GM21619 (cell line): ENCODE results near the gene SH3RF2.
"Not testable (repeated sequence)": the region's sequence is repeated elsewhere in the genome, so short reads cannot be mapped to it uniquely, and the experiment has no call there.

Experiments
- ATAC-seq: cut with Tn5 transposase; IDR thresholded peaks from one replicate; pipeline ENCODE4 v1.9.1; 2021; ENCODE audit not compliant: unreplicated experiment

Gene SH3RF2

DNA sequence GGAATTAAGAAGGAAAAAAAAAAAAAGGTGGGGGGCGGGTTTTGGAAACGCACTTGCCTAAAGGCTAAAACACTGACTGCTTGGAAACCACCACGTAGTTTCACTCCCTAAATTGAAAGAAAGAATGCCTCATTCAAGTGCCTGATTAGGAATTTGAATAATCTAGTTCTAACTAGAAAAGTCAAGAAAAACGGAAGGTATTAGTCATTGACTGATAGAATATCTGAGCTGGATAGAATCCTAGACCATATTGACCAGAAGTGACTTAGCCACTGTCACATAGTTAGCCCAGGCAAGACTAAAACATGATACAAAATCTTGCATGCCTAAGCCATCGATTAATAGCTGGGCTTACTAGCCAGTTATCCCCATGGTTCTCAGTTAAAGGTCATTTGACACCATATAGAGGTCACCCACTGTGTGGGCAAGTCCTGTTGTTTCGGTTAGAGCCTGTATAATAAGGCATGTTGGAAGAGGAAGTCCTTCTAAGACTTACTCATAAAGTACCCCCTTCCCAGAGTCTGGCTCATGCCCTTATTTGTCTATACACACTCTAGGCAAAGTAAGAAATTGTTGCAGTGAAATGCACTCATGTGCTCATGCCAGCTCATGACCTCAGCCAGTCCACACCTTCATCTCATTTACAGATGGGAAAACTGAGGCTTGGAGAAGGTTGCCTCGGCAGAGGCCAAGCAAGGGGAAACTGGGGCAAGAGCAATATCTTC, 40.2 kb downstream of the SH3RF2 start:
- ATAC-seq, result peak; percentile 82

DNA sequence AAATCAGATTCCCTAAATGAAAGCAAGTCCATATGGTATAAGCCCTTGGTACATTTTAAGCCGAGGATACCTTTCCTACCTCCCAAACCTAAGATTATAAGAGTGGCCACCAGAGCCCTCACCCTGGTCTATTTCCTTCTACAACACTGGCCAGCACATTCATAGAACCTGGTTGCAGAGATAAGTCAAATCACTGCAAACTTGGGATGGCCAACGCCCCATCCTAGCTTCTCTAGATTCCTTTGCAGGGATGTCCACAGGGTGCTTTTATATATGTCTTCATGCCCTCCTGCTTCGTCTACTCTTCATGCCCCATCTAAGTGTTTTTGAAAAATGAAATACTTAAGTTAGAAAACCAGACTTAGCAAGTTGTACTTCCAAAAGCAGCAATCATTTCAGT, 41.8 kb downstream of the SH3RF2 start:
- no peak for ATAC-seq

DNA sequence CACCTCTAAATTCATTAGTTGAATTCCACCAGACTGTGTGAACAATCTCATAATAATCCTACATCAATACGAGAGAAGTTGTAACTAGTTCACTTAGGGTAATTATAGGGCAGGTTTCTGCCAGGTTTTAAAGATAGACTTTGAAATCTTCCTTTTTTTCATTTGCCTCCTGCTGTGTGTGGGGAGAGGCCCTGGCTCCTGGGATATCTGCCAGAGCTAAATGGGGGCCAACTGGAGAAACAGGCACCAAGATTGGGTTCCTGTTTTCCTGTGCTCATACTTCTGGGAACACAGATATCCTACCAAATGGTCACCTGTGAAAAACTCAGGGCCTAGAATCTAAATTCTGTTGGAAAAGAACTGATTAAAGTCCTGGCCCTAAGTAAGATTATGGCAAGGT, 42.3 kb downstream of the SH3RF2 start:
- ATAC-seq, result no peak

DNA sequence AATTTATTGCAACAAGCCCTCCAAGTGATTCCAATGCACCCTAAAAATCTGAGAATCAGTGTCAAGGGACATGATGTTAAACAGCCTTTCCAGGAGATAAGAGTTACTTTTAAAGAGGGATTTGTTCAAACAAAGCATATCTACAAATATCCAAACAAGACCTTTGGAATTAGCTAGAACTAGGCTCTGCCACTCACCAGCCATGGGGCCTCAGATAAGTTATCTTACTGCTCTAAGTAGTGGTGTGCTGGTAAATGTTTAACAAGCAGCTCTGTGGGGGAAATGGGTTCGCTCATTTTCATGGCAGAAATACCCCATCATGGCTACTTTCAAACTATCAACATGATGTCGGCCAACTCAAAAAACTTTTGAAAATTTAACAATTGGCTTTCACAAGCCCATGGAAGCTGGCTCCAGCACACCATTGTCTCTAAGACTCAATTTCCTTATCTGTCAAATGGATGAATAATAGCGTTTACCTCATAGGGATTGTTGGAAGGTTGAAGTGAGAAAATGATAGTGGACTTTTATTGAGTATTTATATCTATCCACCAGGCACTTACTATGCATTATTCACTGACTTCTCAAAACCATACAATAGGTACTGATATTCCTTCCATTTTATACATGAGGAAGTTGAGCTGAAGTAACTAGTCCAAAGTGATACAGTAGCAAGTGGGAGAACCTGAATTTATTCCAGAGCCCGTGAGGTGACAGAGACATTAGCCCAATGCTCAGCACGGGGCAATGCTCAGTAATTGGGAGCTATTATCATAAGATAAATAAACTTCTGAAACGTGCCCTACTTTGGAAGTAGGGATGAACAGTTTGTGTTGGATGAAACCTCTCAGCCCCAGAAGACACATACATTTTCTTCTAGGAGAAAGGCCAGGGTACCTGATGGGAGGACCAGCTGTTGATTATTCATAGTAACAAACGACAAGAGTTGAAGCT, 43.2 kb downstream of the SH3RF2 start:
- no peak for ATAC-seq

DNA sequence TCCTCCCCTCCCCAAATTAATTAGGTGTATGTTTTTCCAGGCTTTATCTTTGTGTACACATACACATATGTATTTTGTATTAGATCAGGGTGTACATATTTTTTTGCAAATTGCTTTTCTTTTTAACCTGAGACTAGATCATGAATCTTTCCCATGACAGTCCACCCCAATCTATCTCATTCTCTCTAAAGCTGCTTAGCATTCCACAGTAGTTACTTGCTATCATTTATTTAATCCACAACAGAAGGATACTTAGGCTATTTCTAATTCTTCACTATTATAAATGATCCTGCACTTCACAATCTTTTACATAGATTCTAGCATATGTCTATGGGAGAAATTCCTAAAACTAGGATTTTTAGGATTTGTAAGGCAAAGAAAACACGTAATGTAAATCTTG, 43.9 kb downstream of the SH3RF2 start:
- ATAC-seq, result no peak

DNA sequence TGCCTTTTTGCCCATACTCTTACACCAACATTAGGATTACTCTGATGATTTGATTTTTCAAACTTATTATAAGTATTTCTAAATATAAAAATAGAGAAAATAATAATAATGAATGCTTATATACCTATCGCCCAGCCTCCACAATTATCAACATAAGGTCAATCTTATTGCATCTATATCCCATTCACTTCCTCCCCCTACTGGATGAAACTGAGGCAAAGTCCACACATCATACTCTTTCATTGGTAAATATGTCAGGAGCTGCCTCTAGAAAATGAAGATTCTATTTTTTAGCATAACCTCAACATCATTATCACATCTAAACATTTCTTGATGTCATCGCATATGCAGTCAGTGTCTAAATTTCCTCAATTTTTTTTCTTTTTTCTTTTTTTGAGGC, 44.3 kb downstream of the SH3RF2 start:
- no peak for ATAC-seq

DNA sequence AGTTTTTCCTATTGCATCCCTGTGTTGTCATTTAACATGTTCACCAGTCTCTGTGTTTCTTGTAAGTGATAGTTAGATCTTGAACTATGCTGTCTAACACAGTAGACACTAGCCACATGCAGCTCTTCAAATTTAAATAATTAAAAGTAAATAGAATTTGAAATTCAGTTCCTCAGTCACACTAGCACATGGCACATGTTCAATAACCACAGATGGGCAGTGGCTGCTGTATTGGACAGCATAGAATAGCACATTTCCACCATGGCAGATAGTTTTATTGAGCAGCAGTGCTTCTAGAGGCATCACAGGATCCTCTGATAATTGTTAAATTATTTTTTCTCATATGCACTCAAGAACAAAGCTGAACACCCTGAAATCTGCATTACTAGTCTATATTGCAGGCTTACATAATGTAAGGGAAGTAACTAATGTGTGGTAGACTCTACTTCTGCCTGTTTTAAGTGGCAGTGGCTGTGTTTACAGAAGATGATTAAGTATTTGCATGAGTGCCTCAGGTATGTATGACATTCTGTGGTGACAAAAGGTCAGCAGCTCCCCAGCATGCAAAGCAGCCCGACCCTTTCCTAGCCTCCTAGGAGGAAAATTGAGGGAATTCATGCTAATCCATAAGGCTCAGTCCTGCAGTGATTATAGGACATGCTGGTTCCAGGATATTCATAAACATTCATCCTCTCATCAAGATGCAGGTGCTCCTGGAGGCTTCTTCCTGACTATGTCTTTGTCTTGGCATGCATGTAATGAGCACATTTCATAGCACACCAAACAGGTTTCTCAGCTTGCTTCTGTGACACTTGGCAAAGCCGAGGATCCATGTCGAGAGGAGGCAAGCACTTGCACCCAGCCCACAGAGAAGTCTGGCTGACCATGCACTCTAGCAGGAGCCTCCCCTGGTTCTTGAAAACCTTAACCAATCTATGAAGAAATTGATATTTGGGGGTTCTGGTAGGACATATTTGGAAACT, 45.5 kb downstream of the SH3RF2 start:
- ATAC-seq, result no peak

DNA sequence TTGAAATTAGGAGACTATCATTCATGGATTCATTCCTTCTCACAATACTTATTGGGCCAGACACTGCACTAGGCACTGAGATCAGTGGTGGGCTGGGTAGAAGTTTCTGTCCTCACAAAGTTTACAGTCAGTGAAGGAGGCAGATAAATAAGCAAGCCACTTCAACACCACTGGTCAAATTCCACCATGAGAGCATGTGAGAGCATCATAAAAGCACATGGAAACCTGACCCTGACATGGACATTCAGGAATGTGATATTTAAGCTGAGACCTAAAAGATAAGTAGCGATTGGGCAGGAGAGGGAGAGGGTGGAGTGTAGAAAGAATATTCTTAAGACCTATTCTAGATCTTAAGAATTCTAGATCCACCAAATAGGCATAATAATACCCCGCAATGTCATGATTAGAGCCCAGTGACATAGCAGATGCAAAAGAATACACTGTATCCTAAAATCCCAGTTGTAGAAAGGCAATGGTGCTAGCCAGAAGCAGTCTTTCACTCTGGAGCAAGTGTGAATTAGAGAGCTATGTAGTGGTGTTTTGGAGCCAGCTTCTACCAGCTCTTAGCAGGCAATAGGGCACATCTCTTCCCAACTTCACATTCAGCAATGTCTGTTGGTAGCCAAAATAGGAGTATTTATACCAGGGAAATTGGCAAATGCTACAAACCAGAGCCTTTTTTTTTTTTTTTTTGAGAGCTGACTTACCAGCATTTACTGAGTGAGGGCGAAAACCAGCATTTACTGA, 46.4 kb downstream of the SH3RF2 start:
- ATAC-seq, result no peak

DNA sequence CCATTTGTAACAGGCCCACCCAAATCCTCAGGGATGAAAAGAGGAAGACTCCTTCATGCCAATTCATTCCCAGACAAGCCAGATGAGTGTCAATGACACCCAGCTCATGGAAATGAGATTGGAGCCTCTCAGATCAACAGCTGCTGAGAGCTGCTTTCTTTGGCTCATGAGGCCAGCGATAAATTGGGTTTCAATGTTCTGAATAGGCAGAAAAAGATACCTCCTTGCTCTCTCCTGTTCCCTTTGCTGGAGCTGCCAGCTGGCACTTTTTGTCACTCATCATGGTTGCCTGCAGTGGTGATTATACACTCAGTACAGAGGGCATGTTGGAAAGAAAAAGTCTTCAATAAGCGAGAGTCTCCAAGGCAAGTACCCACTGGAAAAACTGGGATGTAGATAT, 47.1 kb downstream of the SH3RF2 start:
- no peak for ATAC-seq

DNA sequence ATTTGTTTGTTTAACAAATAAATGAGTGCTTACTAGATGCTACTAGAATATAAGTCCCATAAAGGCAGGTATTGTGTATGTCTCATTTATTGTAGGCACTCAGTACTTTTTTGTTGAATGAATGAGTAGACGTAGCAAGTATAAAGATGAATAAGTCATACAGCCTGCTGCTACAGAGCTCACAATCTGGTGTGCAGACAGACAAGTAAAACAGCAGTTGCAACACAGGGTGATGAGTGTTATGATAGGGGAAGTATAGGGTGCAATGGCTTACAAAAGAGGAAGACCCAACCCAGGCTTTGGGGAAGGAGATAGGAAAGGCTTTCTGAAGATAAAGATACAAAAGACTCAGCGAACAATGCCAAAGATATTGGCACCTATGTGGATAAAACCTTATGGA, 47.7 kb downstream of the SH3RF2 start:
- ATAC-seq, result no peak

DNA sequence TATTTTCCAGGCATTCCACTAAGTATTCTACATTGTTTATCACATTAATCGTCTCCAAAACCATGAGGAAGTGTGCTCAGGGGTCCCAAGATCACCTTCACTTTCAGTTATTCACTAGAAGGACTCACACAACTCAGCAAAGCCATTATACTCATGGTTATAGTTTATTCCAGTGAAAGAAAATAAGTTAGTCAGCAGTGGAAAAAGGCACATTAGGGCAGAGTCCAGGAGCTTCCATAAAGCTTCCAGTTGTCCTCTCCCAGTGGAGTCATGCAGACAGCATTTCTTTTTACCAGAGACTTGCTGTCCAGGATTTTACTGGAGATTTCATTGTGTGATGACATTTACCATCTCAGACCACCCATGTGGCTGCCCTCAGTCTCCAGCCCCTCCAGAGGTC, 51.5 kb downstream of the SH3RF2 start:
- ATAC-seq, result no peak

DNA sequence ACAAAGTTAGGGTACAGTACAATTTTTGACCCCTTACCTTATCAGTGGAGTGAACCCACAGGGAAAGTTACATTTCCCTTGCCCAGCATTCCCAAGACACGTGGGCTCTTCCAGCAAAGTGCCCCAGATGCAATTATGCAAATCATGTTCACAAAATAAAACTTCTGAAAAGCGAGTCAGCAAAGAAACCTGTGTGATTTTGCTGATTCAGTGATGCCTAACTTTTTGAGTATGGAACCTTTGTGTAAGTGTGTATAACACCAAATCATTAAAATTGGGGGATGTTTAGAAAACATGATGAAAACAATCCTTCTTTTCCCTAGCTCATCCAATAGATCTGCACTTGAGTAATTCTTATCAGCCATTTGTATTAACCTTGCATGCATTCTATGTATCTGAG, 52.6 kb downstream of the SH3RF2 start:
- ATAC-seq, result no peak

DNA sequence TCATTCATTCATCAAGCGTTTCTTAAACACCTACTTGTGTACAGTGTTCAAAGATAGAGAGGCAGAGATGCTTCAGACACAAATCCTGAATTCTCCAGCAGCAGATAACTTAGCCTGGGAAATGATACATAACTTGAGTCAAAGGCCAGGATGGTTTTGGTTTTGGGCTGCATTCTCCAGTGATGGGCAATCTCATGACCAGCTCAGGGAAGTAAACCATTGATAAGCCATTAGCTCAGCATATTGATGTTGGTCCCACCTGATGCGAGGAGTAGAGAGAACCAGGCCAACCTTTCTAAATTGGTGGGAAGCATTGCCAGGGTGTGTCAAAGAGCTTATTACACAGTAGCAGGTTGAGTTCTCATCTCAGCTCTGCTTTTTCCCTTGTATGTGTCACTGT, 53.0 kb downstream of the SH3RF2 start:
- no peak for ATAC-seq

DNA sequence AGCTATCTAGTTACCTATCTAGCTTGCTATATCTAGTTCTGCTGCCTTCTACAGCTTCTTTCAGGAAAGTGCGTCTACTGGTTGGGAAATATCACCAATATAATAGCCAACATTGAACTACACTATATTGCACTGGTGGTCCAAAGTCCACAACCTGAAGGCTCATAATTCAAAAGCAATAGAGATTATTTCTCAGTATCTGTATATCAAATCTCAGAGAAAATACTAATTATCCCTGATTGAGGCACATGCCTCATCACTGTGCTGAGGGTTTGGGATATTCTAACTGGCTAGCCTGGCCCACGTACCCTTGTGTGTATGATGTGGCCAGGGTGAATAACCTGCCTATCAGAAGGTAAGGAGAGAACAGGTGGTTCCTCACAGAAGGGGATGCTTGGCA, 53.8 kb downstream of the SH3RF2 start:
- ATAC-seq, result no peak

DNA sequence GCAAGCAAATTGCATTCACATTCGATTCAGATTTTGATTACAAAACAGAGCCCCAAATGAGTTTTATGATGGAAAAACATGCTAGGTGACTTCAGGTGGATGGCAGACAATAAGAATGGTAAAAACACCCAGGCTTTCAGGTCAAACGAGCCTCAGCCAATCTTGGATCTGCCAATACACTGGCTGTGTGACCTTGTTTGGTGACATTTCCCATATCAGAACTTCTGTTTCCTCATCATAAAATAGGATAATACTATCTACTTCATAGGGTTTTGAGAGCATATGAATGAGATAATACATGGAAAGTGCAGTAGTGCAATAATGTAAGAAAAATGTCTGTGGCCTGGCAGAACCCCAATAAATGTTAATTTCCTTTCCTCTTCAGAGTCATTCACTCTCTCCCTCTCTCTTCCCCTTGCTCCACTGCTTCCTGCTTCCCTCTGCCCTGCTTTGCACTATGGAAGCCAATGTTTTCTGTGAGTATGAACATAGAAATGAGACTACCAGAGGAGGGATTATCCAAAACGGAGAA, 54.7 kb downstream of the SH3RF2 start:
- ATAC-seq, result no peak

DNA sequence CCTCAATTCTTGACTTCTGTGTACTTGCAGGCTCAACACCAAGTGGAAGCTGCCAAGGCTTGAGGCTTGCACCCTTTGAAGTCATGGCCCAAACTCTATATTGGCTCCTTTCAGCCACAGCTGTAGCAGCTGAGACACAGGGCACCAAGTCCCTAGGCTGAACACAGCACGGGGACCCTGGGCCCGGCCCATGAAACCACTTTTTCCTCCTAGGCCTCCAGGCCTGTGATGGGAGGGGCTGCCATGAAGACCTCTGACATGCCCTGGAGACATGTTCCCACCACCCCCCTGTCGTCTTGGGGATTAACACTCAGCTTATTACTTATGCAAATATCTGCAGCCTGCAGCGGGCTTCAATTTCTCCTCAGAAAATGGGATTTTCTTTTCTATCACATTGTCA, 57.2 kb downstream of the SH3RF2 start:
- not testable (repeated sequence) for ATAC-seq

DNA sequence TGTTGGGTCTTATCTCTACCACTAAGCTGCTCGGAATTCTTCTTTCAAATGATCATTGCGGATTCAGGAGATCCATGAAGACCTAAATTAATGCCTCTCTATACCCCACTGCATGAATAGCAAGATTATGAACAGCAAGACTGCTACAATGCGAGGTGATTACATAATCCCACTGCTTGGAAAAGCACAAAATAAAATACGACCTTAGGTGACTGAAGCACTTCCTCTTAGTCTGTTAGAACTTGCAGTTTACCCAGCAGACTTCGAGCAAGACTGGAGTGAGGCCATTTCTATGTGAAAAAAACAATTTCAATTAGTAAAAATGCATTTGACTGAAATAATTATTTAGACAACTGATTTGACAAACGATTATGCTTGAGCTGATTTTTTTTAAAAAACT, 59.8 kb downstream of the SH3RF2 start:
- ATAC-seq, result no peak

DNA sequence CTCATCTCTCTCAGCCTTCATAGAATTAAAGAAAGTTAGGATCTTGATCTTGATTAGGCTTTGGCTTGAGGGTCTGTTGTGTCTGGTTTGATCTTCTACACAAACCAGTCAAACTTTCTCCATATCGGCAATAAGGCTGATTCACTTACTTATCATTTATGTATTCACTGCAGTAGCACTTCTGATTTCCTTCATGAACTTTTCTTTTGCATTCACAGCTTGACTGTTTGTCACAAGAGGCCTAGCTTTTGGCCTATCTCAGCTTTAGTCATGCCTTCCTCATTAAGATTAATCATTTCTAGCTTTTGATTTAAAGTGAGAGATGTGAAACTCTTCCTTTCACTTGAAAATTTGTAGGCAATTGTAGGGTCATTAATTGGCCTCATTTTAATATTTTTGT, 62.8 kb downstream of the SH3RF2 start:
- ATAC-seq, result no peak

DNA sequence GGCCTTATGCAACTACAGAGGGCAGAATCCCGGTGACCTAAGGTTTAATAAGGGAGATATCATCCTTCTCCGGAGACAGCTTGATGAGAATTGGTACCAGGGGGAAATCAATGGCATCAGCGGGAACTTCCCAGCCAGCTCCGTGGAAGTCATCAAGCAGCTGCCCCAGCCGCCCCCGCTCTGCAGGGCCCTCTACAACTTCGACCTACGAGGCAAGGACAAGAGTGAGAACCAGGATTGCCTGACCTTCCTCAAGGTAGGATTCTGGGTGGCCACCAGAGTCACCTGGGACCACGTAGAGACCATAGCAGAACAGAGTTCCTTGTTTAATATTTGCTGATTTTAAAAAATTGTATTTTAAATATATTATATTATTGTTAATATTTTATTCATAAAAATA, 63.7 kb downstream of the SH3RF2 start:
- ATAC-seq, result no peak

DNA sequence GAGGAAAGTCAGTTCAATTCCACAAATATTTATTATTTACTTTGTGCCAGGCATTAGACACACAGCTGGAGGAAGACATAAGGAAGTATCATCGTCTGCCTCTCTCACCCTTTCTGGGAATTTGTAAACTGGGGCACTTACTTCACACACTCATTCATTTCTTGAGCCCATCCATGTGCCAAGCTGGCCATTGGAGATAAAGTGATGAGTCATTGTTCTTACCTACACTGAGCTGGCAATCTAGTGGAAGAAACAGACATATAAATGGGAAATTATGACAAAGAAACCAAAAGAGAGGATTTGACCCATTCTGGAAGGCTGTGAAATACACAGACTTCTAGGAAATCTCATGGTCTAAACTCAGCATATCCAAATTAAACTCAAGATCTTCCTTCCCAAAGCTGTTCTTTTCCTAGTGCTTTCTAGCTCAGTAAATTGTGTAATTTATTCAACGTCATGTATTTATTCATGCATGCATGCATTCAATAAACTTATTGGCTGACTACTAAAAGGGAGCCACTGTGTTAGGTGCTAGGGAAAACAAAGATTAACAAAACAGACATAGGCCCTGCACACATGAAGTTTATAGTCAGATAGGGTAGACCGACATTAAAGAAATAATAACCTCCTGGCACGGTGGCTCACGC, 65.3 kb downstream of the SH3RF2 start:
- ATAC-seq, result no peak
